ENCODE results near the gene PIGR. TPM values are rescaled to one million over a fixed set of nuclear protein-coding genes. Genes with fewer than 3 reads are reported as not detected.

PIGR gene
- total and polyA plus RNA-seq, 2 donors (not counting 3 experiments of a cell fraction or from before 2014, with no cell fraction given): not detected

GRCh38 chr1:206904423-206905142 lies 41.7 kb downstream of the PIGR start:
- peaks cover 16 to 17% of the 10 kb centered on the region in 2 experiments for H3K27me3 ChIP-seq (ENCODE audit: control insufficient read depth in 2 of 2, insufficient read depth in 2 of 2, low read length in 2 of 2)
- no peak overlapping the region for H3K27ac ChIP-seq (ENCODE audit: insufficient read depth, low read depth, low read length)
- no TSS peak for BruUV-seq (replicated peaks)
- no peak overlapping the region for H2AFZ ChIP-seq (ENCODE audit: low read depth, low read length)
- dilution Hi-C loops (cut with MboI; ENCODE audit: extremely low pct_ligation_motif_present, low sequenced_read_pairs) (no loop called here), intact Hi-C loops (cut with micrococcal nuclease) (no loop called here)
- CTCF ChIA-PET: no interaction called here
- H3K4me1 ChIP-seq (ENCODE audit: control insufficient read depth, extremely low read depth, insufficient read depth, low read length): no peaks in the 10 kb centered on the region
- POLR2A ChIA-PET: no interaction called here
- no peaks in the 10 kb centered on the region for H3K9me1 ChIP-seq (replicated peaks; ENCODE audit: control insufficient read depth, extremely low read depth, insufficient read depth, low read length)
- no peaks in the 10 kb centered on the region for H3K79me2 ChIP-seq (ENCODE audit: control insufficient read depth, insufficient read depth, low read length)
- H3K9me3 ChIP-seq (replicated peaks; ENCODE audit: control insufficient read depth, insufficient read depth, low read length): no peaks in the 10 kb centered on the region
- no peak overlapping the region for H3K4me2 ChIP-seq (ENCODE audit: insufficient read depth, low read length)
- H4K20me1 ChIP-seq (replicated peaks; ENCODE audit: control insufficient read depth, extremely low read depth, insufficient read depth, low read length): no peaks in the 10 kb centered on the region
- no peak for DNase-seq (ENCODE audit: low read depth, low spot score)
- H3K9ac ChIP-seq (replicated peaks; ENCODE audit: extremely low read depth, insufficient read depth, low read length): no peak overlapping the region
- no peak overlapping the region for H3K4me3 ChIP-seq (replicated peaks in 1 of 3; ENCODE audit: insufficient read depth in 1 of 3, low read depth in 1 of 3, low read length in 3 of 3)
- H3K36me3 ChIP-seq (ENCODE audit: control insufficient read depth in 2 of 2, extremely low read depth in 1 of 2, insufficient read depth in 2 of 2, low read length in 2 of 2): no peaks in the 10 kb centered on the region
- no peak for FAIRE-seq
- no peak for TF ChIP-seq JUN (IDR thresholded peaks at IDR 0.05; ENCODE audit: borderline replicate concordance, insufficient read depth, insufficient read length, low read depth)
- TF ChIP-seq MAX (IDR thresholded peaks at IDR 0.05; ENCODE audit: insufficient read depth, insufficient read length): no peak
- no peak for TF ChIP-seq CTCF (IDR thresholded peaks at IDR 0.05; ENCODE audit: extremely low read depth in 1 of 2, insufficient read depth in 1 of 2, low read depth in 1 of 2, low read length in 2 of 2)
- no peak for TF ChIP-seq EZH2 (IDR thresholded peaks at IDR 0.05; ENCODE audit: borderline replicate concordance, low read depth, low read length, severe bottlenecking)
- no peak for TF ChIP-seq POLR2AphosphoS5 (IDR thresholded peaks at IDR 0.05; ENCODE audit: insufficient read depth, low read depth, low read length)
- no peak for TF ChIP-seq FOS (IDR thresholded peaks at IDR 0.05; ENCODE audit: borderline replicate concordance, insufficient read depth, low read length)
- no peak for TF ChIP-seq POLR2A (IDR thresholded peaks at IDR 0.05; ENCODE audit: low read depth, low read length)
- no peak for TF ChIP-seq GATA2 (IDR thresholded peaks at IDR 0.05; ENCODE audit: insufficient read depth, insufficient read length, low read depth, low read length)
- TF ChIP-seq MYC (IDR thresholded peaks at IDR 0.05; ENCODE audit: low read depth, low read length): no peak

Data from endothelial cell of umbilical vein (primary cell).